HG03457 (cell line): ENCODE results near the gene TOPAZ1.

ENCODE experiments used
- ATAC-seq: cut with Tn5 transposase; IDR thresholded peaks from one replicate; pipeline ENCODE4 v1.9.1; 2021; ENCODE audit warnings: moderate number of reproducible peaks; ENCODE audit not compliant: unreplicated experiment

TOPAZ1 gene

DNA sequence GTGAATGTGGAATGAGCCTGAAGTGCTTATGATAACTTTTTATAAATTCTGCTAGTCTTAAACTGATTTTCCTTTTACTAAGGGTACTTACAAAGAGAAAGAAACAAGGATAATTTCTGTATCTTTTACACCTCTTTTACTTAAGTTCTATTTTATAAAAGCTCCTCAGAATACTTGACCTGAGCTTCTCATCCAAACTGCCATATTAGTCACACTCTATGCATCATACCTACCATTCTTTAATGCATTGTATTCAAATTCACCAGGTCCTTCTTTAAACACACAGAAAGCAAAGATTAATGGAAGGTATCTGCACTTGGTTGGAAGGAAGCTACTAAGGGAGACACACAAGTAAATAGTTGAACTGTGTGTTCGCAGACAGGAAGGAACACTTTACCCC, 1.6 kb upstream of the TOPAZ1 start:
- ATAC-seq, result no peak

GRCh38 chr3:44242721-44243120, 1.0 kb downstream of the TOPAZ1 start:
- ATAC-seq, result no peak

DNA sequence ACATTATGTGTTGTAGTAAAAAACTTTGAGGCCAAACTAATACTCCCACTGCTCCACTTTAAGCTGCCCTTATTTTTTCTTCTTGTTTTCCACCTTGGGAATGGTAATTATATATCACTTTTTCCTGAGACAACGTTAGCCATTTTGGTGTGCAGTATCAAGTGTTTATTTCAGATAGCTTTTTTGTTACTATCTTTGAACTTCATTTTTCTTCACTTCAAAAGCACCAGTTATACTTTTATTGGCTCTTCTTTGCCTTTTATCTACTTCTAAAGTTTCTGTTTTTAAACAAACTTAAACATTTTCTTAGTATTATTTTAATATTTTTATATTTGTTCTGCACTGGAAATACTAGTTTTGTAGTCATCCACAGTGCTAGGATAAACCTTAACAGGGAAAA, 6.5 kb downstream of the TOPAZ1 start:
- no peak for ATAC-seq

DNA sequence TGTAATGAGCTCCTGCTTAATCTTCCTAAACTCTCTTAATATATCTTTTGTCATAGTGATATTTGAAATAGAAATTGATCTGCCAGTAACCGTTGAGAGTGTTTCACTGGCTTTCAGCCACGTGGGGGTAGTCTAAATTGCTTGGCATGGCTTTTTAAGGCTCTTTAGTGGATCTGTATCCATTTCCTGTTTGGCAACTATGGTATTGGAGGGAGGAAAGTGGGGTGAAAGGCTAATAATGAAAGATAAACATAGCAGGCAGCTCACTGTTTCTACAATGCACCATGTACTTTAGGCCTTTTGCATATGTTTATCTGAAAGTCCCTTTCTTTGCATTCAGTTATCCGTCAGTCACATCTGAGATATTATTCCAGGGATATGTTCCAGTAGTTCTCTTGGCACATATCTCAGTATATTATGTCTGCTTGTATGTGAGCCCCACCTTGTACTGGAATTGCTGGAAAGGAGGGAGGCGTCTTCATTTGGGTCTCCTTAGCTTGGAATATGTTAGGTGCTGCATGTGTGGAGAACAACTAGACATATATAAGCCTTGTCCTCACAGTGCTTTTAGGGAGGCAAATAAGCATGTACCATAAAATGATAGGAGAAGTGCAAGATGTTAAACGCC, 10.8 kb downstream of the TOPAZ1 start:
- no peak for ATAC-seq

DNA sequence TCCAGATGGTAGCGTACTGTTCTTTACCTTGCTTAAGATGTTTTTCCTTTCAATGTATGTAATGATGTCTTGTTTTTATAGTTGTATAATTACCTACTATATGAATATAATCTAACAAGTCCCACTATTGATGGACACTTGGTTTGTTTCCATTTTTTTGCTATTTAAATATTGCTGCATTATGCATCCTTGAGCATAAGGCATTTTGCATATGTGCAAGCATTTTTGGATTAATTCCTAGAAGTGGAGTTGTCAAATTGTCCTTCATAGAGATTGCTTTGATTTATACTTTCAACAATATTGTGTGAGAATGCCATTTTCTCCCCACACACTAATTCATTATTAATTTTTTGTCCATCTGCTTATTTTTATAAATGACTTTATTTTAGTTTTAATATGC, 17.7 kb downstream of the TOPAZ1 start:
- ATAC-seq, result no peak

- ATAC-seq, result no peak
These were observed 22.5 kb downstream of the TOPAZ1 start for GRCh38 chr3:44264146-44264545.

DNA sequence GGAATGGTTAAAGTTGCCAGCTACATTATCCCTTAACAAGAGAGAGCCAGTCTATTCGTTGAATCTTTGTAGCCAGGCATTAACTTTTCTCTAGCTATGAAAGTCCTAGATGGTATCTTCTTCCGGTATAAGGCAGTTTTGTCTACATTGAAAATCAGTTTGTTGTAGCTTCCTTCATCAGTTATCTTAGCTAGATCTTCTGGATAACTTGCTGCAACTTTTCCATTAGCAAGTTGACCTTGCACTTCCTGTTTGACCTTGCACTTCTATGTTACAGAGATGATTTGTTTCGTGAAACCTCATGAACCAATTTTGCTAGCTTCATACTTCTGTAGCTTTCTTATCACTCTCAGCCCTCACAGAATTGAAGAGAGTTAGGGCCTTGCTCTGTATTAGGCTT, 24.1 kb downstream of the TOPAZ1 start:
- no peak for ATAC-seq

DNA sequence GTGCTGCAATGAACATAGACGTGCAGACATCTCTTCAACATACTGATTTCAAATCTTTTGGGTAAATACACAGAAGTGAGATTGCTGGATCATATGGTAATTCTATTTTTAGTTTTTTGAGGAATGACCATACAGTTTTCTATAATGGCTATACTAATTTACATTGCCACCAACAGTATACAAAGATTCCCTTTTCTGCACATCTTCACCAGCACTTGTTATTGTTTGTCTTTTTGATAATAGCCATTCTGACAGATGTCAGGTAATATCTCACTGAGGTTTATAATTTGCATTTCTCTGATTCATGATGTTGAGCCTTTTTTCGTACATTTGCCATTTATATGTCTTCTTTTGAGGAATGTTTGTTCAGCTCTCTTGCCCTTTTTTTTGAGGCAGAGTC, 30.5 kb downstream of the TOPAZ1 start:
- ATAC-seq, result no peak

DNA sequence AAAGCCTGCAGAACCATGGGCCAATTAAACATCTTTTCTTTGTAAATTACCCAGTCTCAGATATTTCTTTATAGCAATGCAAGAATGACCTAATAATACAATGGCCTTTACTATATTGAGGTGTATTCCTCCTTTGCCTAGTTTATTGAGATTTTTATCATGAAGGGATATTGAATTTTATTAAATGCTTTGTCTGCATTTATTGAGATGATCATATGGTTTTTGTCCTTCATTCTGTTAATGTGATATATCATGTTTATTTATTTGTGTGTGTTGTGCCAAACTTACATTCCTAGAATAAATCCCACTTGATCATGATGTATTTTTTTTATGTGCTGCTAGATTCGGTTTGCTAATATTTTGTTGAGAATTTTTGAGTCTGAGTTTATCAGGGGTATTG, 36.2 kb downstream of the TOPAZ1 start:
- no peak for ATAC-seq

DNA sequence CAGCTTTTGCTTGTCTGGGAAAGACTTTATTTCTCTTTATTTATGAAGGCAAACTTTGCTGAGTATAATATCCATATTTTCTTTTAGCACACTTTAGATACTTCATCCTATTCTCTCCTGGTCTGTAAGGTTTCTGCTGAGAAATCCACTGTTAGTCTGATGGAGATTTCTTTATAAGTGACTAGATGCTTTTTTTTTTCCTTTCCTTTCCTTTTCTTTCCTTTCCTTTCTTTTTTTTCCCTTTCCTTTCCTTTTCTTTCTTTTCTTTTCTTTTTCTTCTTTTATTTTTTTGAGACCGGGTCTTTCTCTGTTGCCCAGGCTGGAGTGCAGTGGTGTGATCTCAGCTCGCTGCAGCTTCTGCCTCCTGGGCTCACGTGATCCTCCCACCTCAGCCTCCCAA, 38.4 kb downstream of the TOPAZ1 start:
- no peak for ATAC-seq

DNA sequence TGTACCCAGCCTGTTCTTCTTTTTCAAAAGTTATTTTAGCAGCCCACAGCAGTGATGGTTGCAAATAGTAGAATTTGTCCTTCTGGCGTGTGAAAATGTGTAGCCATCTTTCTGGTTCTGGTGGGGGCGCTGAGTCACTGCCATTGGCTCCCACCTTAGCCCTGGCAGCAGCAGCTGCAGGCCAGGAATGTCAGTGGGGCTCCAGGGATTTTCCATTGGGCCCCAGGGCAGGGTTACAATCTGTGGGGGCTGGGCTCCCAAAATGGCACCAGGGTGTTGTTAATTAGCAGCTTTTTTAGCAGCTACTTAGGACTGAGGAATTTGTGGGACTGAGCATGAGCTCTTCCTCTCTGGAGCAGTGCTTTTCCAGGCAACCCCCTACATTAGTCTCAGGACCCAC, 38.9 kb downstream of the TOPAZ1 start:
- no peak for ATAC-seq

- ATAC-seq, result no peak
These were observed 43.3 kb downstream of the TOPAZ1 start for GRCh38 chr3:44284949-44285348.

DNA sequence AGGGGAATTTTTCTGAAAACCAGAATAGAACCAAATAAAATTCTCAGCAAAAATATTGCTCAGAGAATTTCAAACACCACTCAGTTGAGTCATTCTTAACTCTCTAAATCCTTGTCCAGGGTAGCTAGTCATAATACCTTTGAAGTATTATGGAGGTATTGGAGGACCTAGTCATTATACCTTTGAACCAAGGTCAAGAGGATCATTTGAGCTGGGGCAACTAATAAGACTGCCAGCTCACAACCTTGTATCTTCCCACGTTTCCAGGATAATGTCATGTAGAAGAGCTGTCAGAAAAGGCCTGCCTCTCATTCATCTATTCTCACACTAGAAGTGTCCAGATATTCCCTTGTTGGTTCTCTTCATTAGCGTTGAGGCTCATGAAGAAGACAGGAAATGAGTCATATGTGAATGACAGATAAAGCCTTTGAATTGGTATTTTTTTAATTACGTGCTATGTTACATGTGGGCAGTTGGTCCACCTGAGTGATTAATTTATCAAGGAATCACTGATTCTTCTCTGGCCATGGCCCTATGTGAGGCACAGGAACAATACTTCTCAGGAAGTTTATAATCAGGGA, 48.3 kb downstream of the TOPAZ1 start:
- no peak for ATAC-seq

DNA sequence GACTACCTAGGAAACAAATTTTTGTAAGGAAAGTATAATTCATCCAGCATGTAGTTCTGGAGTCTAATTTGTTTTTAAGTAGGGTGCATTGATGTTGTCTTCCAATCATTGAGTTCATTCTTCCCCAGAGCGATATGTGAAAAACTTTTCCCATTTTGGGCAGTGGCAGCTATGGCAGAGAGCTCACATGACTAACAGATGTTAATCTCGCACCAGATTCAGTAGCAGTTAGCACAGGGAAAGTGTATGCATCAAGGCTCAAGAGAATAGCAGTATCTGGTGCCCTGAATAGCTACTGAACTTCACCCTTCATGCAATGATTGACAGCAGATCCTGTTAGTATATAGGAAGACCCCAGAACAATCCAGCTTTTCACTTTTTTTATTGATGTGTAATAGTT, 50.6 kb downstream of the TOPAZ1 start:
- ATAC-seq, result no peak

DNA sequence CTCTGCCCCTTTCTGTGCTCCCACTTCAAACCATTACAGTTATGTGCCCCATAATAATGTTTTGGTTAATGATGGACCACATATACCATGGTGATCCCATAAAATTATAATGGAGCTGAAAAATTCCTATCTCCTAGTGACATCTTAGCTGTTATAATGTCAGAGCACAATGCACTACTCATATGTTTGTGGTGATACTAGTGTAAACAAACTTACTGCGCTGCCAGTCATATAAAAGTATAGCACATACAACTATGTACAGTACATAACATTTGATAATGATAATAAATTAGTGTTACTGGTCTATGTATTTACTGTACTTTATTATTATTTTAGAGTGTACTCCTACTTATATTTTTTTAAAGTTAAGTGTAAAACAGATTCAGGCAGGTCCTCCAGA, 51.3 kb downstream of the TOPAZ1 start:
- ATAC-seq, result no peak

DNA sequence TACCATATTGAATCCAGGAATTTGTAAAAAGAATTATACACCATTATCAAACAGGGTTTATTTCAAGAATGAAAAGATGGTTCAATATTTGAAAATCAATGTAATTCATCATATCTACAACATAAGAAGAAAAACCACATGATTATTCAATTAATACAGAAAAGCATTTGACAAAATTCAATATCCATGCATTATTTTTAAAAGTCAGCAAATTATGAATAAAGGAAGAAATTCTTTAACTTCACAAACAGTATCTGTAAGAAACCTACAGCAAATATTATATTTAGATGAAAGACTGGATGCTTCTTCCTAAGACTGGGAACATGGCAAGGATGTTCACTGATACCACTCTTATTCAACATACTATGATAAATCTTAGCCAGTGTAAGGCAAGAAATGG, 55.6 kb downstream of the TOPAZ1 start:
- no peak for ATAC-seq

DNA sequence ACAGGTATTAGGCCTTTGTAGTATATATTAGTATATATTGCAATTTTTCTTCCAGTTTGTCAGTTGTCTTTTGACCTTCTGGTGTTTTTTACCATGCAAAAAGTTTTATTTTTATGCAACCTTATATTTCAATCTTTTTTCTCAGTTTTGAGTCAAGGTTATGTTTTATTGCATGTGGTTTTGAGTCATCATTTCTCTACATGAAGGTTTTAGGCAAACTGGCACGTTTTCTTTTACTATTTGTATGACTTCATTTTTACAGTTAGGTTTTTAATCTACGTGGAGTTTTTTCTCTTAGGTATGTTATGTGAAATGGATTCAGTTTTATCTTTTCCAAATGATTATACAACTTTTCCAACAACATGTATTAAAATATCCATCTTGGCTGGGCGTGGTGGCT, 60.1 kb downstream of the TOPAZ1 start:
- no peak for ATAC-seq

- ATAC-seq, result no peak
These were observed 67.8 kb downstream of the TOPAZ1 start for GRCh38 chr3:44309500-44309899.

GRCh38 chr3:44318891-44319311, 77.2 kb downstream of the TOPAZ1 start:
- ATAC-seq, result no peak

DNA sequence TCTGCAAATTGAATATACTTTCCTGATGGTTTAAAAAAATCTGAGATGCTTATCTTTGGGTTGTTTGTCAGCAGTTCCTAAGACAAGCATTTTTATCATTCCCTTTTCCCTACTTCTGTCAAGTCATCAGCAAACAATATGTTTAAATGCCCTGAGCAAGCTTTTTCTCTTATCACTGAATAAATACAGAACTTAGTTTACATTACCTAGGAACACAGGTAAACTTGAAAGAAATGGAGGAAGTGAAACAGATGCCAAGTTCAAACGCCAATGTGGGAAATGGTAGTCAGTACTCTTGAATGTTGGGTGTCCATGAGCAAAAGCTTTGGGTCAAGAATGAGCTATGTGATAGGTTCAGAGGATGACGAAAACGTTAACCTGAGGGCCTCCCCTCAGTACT, 79.6 kb downstream of the TOPAZ1 start:
- ATAC-seq, result no peak

DNA sequence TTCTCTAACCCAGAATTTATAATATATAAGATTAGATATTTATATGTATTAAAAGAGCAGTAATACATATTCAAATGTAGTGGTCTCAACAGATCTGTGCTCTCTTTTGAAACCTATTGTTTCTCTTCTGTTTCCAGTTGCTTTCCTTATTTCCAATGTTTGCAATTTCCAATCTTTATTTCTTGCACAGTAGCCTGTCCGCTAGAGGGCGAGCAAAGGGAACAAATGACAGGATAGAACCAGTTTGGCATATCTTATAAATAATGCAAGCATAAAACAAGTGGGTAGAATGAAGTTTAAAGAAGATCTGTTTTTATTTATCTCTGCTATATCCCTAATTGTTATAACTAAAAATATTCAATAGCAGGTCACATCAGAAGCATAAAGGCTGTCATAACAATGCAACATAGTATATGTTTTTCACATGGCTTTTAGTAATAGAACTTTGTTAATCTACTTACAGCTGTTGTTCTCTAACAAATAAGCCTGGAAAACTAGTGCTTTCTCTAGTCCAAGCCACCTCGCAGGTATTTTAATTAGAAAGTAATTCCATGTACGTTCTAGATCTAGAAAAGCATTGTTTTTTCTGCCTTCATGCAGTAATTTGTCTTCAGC, 81.8 kb downstream of the TOPAZ1 start:
- no peak for ATAC-seq

DNA sequence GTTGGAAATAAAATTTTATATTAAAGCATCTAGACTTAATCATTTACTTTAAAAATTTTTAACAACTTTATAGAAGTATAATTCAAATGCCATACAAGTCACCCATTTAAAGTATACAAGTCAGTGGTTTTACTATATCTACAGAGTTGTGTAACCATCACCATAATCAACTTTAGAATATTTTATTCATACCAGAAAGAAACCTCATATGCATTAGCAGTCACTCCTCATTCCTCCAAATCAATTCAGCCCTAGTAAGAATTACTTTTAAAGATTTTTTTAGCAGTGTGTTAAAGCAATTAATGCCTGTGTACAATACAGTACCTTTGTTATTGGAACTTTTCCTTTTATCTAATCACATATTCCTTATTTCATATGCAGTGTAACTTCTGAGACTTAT, 82.9 kb downstream of the TOPAZ1 start:
- ATAC-seq, result no peak

DNA sequence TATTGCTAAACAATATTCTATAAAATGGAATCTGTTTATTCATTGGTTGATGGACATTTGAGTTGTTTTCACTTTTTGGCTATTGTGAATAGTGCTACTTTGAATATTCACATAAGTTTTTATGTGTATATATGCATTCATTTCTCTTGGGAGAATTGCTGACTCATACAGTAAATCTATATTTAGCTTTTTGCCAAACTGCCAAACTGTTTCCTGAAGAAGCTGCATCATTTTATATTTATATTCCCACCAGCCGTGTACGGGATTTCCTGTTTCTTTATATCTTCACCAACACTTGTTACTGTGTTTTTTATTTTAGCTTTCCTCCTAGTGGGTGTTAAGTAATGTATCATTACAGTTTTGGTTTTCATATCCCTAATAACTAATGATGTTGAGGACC, 84.3 kb downstream of the TOPAZ1 start:
- ATAC-seq, result no peak
